Thoracic aorta (tissue), 2 donors: ENCODE measurements around the gene PDK1. TPM values are rescaled to one million over a fixed set of nuclear protein-coding genes. Genes with fewer than 3 reads are reported as not detected.

ENCODE experiments used
- ATAC-seq: fragments of 150-250 bp; one replicate; pipeline ENCODE4 v1.8.0; 2017; ENCODE audit warnings: low read depth; ENCODE audit not compliant: insufficient number of reproducible peaks, low FRiP score
- DNase-seq: peaks from one replicate; pipeline ENCODE4 v3.0.0-alpha.2; 2020; ENCODE audit warnings: low spot score
- H3K27ac ChIP-seq, 2 donors: fragments of 200-600 bp; sonication (generic); 1 replicate in 1 of 2; 2 replicates in 1 of 2; pipeline ENCODE4 v1.5.1; 2016; ENCODE audit warnings: mild to moderate bottlenecking in 2 of 2, moderate library complexity in 2 of 2
- H3K27me3 ChIP-seq: fragments of 200-600 bp; sonication (generic); replicated peaks from 2 replicates; pipeline ENCODE4 v1.6.0; 2016; ENCODE audit warnings: mild to moderate bottlenecking; ENCODE audit not compliant: insufficient read depth
- H3K36me3 ChIP-seq: fragments of 200-600 bp; sonication (generic); one replicate; pipeline ENCODE4 v1.5.1; 2016
- H3K4me1 ChIP-seq, 2 donors: fragments of 200-600 bp; sonication (generic); 1 replicate in 1 of 2; 2 replicates in 1 of 2; pipeline versions ENCODE4 v1.5.1 to v1.6.0; 2016; ENCODE audit warnings: low read depth in 2 of 2, mild to moderate bottlenecking in 1 of 2; ENCODE audit not compliant: control insufficient read depth in 1 of 2
- H3K4me3 ChIP-seq: fragments of 200-600 bp; sonication (generic); 2 replicates; pipeline ENCODE4 v1.5.1; 2016; ENCODE audit warnings: mild to moderate bottlenecking
- H3K9me3 ChIP-seq: fragments of 200-600 bp; sonication (generic); 2 replicates; pipeline ENCODE4 v1.5.1; 2016
- total RNA-seq, 2 donors: library from RNA; depleted of rRNA; stranded (reverse); fragments of >200 nt; gene quantifications; one replicate each; pipeline versions ENCODE4 v1.1.0 to v1.2.3, GENCODE V29; 2016
- TF ChIP-seq, protein P1 (sequence below): fragments of 200-600 bp; sonication (generic); IDR thresholded peaks from one replicate; pipeline ENCODE4 v1.5.1; 2019; ENCODE audit warnings: antibody characterized with exemption

PDK1 gene
- total RNA-seq, 2 donors from 2014 or later = 15.7 to 18.7 TPM

DNA sequence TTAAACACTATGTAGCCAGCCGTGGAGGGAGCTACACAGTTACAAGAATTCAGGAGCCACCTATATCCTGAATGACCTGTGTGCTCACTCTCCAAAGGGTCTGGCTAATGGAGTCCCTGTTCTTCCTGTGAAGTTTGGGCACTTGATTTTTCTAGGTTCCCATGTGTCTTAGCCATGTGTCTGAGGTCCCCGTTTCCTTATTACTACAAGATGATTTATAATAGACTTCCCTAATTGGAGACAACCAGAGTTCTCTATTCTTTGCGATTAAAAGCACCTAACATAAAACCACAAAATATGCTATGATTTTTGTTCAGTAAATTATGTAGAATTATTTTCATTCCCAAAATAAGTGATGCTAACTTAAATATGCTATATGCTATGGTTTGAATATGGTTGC, 83.4 kb downstream of the PDK1 start:
- H3K9me3 ChIP-seq = no peaks in the 10 kb centered on the region
- no peak for DNase-seq
- no peaks in the 10 kb centered on the region for H3K27me3 ChIP-seq
- no peak overlapping the region for H3K27ac ChIP-seq
- no peaks in the 10 kb centered on the region for H3K4me1 ChIP-seq
- no peak overlapping the region for H3K4me3 ChIP-seq
- ATAC-seq = no peak
- no peaks in the 10 kb centered on the region for H3K36me3 ChIP-seq
- TF ChIP-seq, protein P1, sequence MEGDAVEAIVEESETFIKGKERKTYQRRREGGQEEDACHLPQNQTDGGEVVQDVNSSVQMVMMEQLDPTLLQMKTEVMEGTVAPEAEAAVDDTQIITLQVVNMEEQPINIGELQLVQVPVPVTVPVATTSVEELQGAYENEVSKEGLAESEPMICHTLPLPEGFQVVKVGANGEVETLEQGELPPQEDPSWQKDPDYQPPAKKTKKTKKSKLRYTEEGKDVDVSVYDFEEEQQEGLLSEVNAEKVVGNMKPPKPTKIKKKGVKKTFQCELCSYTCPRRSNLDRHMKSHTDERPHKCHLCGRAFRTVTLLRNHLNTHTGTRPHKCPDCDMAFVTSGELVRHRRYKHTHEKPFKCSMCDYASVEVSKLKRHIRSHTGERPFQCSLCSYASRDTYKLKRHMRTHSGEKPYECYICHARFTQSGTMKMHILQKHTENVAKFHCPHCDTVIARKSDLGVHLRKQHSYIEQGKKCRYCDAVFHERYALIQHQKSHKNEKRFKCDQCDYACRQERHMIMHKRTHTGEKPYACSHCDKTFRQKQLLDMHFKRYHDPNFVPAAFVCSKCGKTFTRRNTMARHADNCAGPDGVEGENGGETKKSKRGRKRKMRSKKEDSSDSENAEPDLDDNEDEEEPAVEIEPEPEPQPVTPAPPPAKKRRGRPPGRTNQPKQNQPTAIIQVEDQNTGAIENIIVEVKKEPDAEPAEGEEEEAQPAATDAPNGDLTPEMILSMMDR = no peak

DNA sequence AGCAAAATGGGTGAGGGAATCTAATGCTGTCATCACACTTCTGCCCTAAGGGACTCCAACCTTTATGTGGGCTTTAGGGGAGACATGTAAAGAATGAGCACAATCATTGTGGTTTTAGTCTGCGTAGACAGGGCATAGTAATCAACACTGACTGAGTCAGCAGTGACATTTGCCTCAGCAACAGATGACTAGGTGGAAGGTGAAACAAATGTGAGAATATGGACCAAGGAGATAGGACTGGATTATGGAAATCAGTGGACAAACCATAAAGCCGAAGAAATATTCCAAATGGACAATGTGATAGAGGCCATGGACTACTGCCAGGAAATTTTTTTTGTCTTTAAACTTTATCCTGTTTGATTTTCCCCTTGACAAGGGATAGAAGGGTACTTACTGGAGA, 83.9 kb downstream of the PDK1 start:
- Histone ChIP-seq H3K4me1 (no peaks in the 10 kb centered on the region), H3K4me3 (no peak overlapping the region), H3K9me3 (no peaks in the 10 kb centered on the region), H3K27me3 (no peaks in the 10 kb centered on the region), H3K27ac (no peak overlapping the region), H3K36me3 (no peaks in the 10 kb centered on the region)
- TF ChIP-seq, protein P1 = no peak
- no peak for ATAC-seq
- no peak for DNase-seq

DNA sequence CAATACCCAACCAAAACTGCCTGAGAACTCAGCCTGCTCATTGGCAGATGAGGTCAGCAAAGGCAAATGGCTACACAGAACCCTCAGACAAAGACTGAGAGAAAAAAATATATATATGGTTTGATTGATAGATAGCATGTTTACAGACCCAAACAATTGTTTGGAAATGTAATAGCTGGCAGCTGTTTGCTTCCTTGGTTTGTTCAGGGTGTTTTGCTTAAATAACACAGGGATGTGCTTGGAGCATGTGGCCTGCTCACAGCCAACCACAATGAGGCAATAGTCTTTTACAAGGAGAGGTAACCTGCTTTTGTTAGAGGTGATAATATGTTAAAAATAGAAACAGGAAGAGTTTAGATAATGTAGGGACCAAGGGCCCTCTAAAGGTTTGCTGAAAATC, 84.5 kb downstream of the PDK1 start:
- H3K9me3 ChIP-seq = no peaks in the 10 kb centered on the region
- H3K27me3 ChIP-seq = no peaks in the 10 kb centered on the region
- TF ChIP-seq, protein P1 = no peak
- no peaks in the 10 kb centered on the region for H3K4me1 ChIP-seq
- ATAC-seq = no peak
- no peak for DNase-seq
- no peak overlapping the region for H3K27ac ChIP-seq
- H3K36me3 ChIP-seq = no peaks in the 10 kb centered on the region
- H3K4me3 ChIP-seq = no peak overlapping the region

DNA sequence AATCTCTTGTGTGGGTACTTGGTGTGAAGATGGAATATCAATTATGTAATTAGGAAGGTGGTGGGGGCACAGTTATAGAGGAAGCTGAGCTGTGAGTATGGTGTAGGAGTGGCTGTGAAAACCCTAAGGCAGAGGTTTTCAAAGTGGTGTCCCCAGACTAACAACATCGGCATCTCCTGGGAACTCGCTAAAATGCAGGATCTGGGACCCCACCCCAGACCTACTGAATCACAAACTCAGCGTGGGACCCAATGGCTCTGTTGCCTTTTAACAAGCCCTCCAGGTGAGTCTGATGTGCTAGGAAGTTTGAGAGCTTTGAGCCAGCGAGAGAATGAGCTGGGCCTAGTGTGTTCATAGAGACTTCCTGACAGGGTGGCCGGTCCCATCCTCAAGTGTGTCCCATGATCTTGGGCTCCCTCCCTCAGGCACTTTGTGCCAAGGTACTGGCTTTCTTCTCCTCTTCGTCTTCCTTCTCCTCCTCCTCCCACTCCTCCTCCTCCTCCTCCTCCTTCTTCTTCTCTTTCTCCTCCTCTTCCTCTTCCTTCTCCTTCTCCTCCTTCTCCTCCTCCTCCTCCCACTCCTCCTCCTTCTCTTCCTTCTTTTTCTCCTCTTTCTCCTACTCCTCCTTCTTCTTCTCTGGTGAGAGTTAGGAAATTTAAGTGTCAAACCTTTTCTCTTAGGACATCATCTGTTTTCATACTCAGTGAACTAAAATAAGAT, 86.6 kb downstream of the PDK1 start:
- TF ChIP-seq, protein P1 = no peak
- ATAC-seq (no peak), DNase-seq (no peak)
- no peaks in the 10 kb centered on the region for H3K9me3 ChIP-seq
- H3K27me3 ChIP-seq = no peaks in the 10 kb centered on the region
- H3K4me3 ChIP-seq = no peak overlapping the region
- no peaks in the 10 kb centered on the region for H3K4me1 ChIP-seq
- H3K27ac ChIP-seq = no peak overlapping the region
- no peaks in the 10 kb centered on the region for H3K36me3 ChIP-seq

DNA sequence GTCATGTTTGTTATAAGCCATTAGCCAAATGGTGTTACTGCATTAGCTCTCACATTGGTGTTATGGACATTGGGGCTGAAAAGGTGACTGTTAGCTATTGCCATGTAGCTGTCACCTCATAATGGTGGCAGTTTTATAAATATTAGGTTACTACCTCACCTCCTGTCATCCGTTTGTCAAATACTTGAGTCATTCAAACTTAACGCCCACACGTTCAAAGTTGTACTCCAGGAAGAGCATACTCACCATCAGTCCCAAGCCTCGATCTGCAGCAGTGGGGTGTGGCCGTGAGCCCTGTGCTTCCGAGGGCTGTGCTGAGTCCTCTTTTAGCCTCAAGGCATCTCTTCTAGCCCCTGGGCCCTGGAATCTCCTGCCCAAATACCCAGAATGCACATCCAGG, 87.3 kb downstream of the PDK1 start:
- Histone ChIP-seq H3K9me3 (no peaks in the 10 kb centered on the region), H3K36me3 (no peaks in the 10 kb centered on the region), H3K4me1 (no peaks in the 10 kb centered on the region), H3K27me3 (no peaks in the 10 kb centered on the region), H3K27ac (no peak overlapping the region), H3K4me3 (no peak overlapping the region)
- TF ChIP-seq, protein P1 = no peak
- DNase-seq = no peak
- no peak for ATAC-seq
